B cell (primary cell): Measurements from ENCODE around the gene TRABD2B. TPM values are rescaled to one million over a fixed set of nuclear protein-coding genes. Genes with fewer than 3 reads are reported as not detected.

Experiments
- ATAC-seq: fragments of 200-7000 bp; cut with Tn5 transposase; one replicate; pipeline ENCODE4 v1.10.0; 2021; ENCODE audit warnings: low read depth, mild to moderate bottlenecking, moderate number of reproducible peaks, moderate library complexity
- CTCF ChIA-PET: fragments of 350-600 bp; sonication (Branson Sonifier 250); formaldehyde crosslinking; loops from one replicate; lab custom pipeline; 2021; ENCODE audit warnings: antibody characterized with exemption, inconsistent platforms; lab: Charles Lee
- POLR2A ChIA-PET: fragments of 350-600 bp; sonication (Branson Sonifier 250); formaldehyde crosslinking; loops from one replicate; lab custom pipeline; 2021; ENCODE audit warnings: antibody characterized with exemption; lab: Charles Lee
- DNase-seq: peaks from one replicate; pipeline ENCODE4 v3.0.0; 2013
- H2AFZ ChIP-seq: 2 replicates; pipeline ENCODE4 v1.6.1; 2012; ENCODE audit warnings: mild to moderate bottlenecking, low read depth, low read length; ENCODE audit not compliant: insufficient read depth, poor library complexity, severe bottlenecking
- H3K27ac ChIP-seq, 2 donors: 1 replicate in 1 of 2; 2 replicates in 1 of 2; pipeline ENCODE4 v1.5.1; 2012 to 2013; ENCODE audit warnings: low read length in 2 of 2, mild to moderate bottlenecking in 2 of 2, moderate library complexity in 1 of 2
- H3K27me3 ChIP-seq, 4 experiments: fragments of 200-600 bp in 1 of 4; sonication (generic) in 1 of 4; replicated peaks in 1 of 4; 1 replicate in 2 of 4; 2 replicates in 2 of 4; pipeline versions ENCODE4 v1.6.1 to v1.7.0; 2013 to 2016; ENCODE audit warnings: low read length in 3 of 4, mild to moderate bottlenecking in 2 of 4, mixed read lengths in 1 of 4, moderate library complexity in 1 of 4; ENCODE audit not compliant: insufficient read depth in 4 of 4, control insufficient read depth in 3 of 4; ENCODE audit errors: control extremely low read depth in 1 of 4
- H3K36me3 ChIP-seq, 2 experiments: replicated peaks in 1 of 2; 1 replicate in 1 of 2; 2 replicates in 1 of 2; pipeline versions ENCODE4 v1.6.1 to v1.7.1; 2013; ENCODE audit warnings: low read length in 1 of 2; ENCODE audit not compliant: insufficient read depth in 2 of 2, control insufficient read depth in 1 of 2; ENCODE audit errors: control extremely low read depth in 1 of 2, extremely low read depth in 1 of 2
- H3K4me1 ChIP-seq, 2 donors: fragments of 200-600 bp in 1 of 2; sonication (generic) in 1 of 2; 1 replicate in 1 of 2; 2 replicates in 1 of 2; pipeline versions ENCODE4 v1.5.1 to v1.6.1; 2013 to 2017; ENCODE audit warnings: low read length in 2 of 2; ENCODE audit not compliant: control insufficient read depth in 2 of 2, insufficient read depth in 2 of 2
- H3K4me2 ChIP-seq: replicated peaks from 2 replicates; pipeline ENCODE3; 2012; ENCODE audit warnings: mild to moderate bottlenecking, low read depth, low read length; ENCODE audit not compliant: poor library complexity, severe bottlenecking
- H3K4me3 ChIP-seq, 5 experiments: fragments of 200-600 bp in 1 of 5; sonication (generic) in 1 of 5; 1 replicate in 3 of 5; 2 replicates in 2 of 5; pipeline versions ENCODE4 v1.5.1 to v1.7.0; 2011 to 2016; ENCODE audit warnings: low read length in 4 of 5, mild to moderate bottlenecking in 4 of 5, low read depth in 2 of 5, control low read depth in 1 of 5, moderate library complexity in 1 of 5; ENCODE audit not compliant: insufficient read depth in 1 of 5; ENCODE audit errors: control extremely low read depth in 1 of 5, extremely low read depth in 1 of 5
- H3K79me2 ChIP-seq: fragments of 200-600 bp; sonication (generic); one replicate; pipeline ENCODE4 v1.6.0; 2016; ENCODE audit warnings: low read length; ENCODE audit not compliant: control insufficient read depth, insufficient read depth
- H3K9ac ChIP-seq: fragments of 200-600 bp; sonication (generic); 2 replicates; pipeline ENCODE4 v1.6.1; 2017; ENCODE audit warnings: mild to moderate bottlenecking, low read length, moderate library complexity
- H3K9me3 ChIP-seq, 3 donors: one replicate each; pipeline versions ENCODE4 v1.6.1 to v1.7.1; 2013; ENCODE audit warnings: low read length in 2 of 3; ENCODE audit not compliant: control insufficient read depth in 2 of 3, insufficient read depth in 1 of 3; ENCODE audit errors: control extremely low read depth in 1 of 3
- H4K20me1 ChIP-seq: 2 replicates; pipeline ENCODE4 v1.6.0; 2012; ENCODE audit warnings: mild to moderate bottlenecking, low read length; ENCODE audit not compliant: insufficient read depth, control insufficient read depth, poor library complexity, severe bottlenecking
- H3K27ac Mint-ChIP-seq: one replicate; pipeline ENCODE4 v1.8.0; 2021; ENCODE audit warnings: mixed read lengths
- H3K27me3 Mint-ChIP-seq: one replicate; pipeline ENCODE4 v1.8.0; 2021; ENCODE audit warnings: mixed read lengths
- H3K4me1 Mint-ChIP-seq: one replicate; pipeline ENCODE4 v1.8.0; 2021; ENCODE audit warnings: mixed read lengths
- H3K4me3 Mint-ChIP-seq: one replicate; pipeline ENCODE4 v1.8.0; 2021; ENCODE audit warnings: mixed read lengths
- H3K9me3 Mint-ChIP-seq: one replicate; pipeline ENCODE4 v1.8.0; 2022; ENCODE audit warnings: mixed read lengths; ENCODE audit not compliant: insufficient read depth
- EZH2 ChIP-seq: IDR thresholded peaks from 2 replicates; pipeline ENCODE4 v1.6.1; 2012; ENCODE audit warnings: borderline replicate concordance, low read depth, mild to moderate bottlenecking, moderate library complexity, low read length; ENCODE audit not compliant: insufficient read depth, poor library complexity, severe bottlenecking
- WGBS: methylation state at CpG from one replicate; pipeline ENCODE4 v1.1.5; 2013; ENCODE audit warnings: missing lambda C conversion rate; ENCODE audit not compliant: insufficient coverage; 5-methylcytosine and 5-hydroxymethylcytosine counted together
- intact Hi-C: fragments of 100-400 bp; cut with micrococcal nuclease; formaldehyde crosslinking; loops from one replicate; pipeline ENCODE4 v1.10.0; 2022
- polyA plus RNA-seq: library from polyadenylated mRNA; depleted of rRNA; stranded (reverse); fragments of >200 nt; gene quantifications from 2 replicates; pipeline ENCODE4 v1.2.3, GENCODE V29; 2012
- total RNA-seq, 2 donors: library from RNA; stranded (reverse); fragments of 120-200 nt in 1 of 2; gene quantifications; 1 replicate in 1 of 2; 2 replicates in 1 of 2; pipeline versions ENCODE4 v1.2.3 to v1.2.4, GENCODE V29; 2013 to 2022
- TF ChIP-seq, protein P1 (sequence below): fragments of 200-600 bp; IDR thresholded peaks from one replicate; pipeline ENCODE4 v1.8.0; 2022; ENCODE audit warnings: antibody characterized with exemption, mild to moderate bottlenecking

The TRABD2B gene
- total and polyA plus RNA-seq, 2 donors (not counting 1 experiment from before 2014, with no cell fraction given) = not detected

DNA sequence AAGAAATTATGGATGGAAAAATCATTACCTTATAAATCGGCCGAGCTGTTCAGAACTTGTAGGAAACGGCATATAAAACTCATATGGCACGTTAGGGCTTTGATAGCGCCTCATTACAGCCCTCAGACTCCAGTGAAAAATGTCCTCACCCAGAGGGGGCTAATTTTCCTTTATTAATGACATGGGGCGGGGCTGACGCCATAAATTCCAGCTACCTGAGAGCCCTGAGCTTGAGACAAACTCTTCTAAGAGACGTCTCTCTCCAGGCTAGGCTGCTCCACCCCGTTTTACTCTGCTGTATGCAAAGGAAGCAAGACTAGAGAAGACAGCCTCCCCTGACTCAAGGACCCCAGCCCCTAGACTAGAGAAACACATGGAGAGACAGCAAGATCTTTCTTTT, 149.4 kb downstream of the TRABD2B start:
- no peak overlapping the region for H3K27ac ChIP-seq
- H4K20me1 ChIP-seq = no peaks in the 10 kb centered on the region
- peaks cover 9% of the 10 kb centered on the region for H3K27me3 Mint-ChIP-seq
- H3K4me1 ChIP-seq = no peaks in the 10 kb centered on the region
- CTCF ChIA-PET = no interaction called here
- no peak overlapping the region for H3K9ac ChIP-seq
- no peaks in the 10 kb centered on the region for H3K36me3 ChIP-seq
- H3K4me2 ChIP-seq = no peak overlapping the region
- no peaks in the 10 kb centered on the region for H3K9me3 Mint-ChIP-seq
- H3K4me3 ChIP-seq = no peak overlapping the region
- H3K27ac Mint-ChIP-seq = no peak overlapping the region
- TF ChIP-seq, protein P1, sequence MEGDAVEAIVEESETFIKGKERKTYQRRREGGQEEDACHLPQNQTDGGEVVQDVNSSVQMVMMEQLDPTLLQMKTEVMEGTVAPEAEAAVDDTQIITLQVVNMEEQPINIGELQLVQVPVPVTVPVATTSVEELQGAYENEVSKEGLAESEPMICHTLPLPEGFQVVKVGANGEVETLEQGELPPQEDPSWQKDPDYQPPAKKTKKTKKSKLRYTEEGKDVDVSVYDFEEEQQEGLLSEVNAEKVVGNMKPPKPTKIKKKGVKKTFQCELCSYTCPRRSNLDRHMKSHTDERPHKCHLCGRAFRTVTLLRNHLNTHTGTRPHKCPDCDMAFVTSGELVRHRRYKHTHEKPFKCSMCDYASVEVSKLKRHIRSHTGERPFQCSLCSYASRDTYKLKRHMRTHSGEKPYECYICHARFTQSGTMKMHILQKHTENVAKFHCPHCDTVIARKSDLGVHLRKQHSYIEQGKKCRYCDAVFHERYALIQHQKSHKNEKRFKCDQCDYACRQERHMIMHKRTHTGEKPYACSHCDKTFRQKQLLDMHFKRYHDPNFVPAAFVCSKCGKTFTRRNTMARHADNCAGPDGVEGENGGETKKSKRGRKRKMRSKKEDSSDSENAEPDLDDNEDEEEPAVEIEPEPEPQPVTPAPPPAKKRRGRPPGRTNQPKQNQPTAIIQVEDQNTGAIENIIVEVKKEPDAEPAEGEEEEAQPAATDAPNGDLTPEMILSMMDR = no peak
- no peak for TF ChIP-seq EZH2
- no peak overlapping the region for H2AFZ ChIP-seq
- POLR2A ChIA-PET = no interaction called here
- no peaks in the 10 kb centered on the region for H3K27me3 ChIP-seq
- no peaks in the 10 kb centered on the region for H3K4me1 Mint-ChIP-seq
- H3K79me2 ChIP-seq = no peaks in the 10 kb centered on the region
- no peak overlapping the region for H3K4me3 Mint-ChIP-seq
- DNase-seq = no peak
- no peaks in the 10 kb centered on the region for H3K9me3 ChIP-seq
- ATAC-seq = no peak
- WGBS = 98% methylated on average over 8 of the region's 9 CpGs
- intact Hi-C loops = no loop called here

GRCh38 chr1:47844558-47844955, 152.6 kb downstream of the TRABD2B start:
- 91% methylated on average over 3 of the region's 3 CpGs for WGBS
- Histone ChIP-seq H3K36me3 (no peaks in the 10 kb centered on the region), H2AFZ (no peak overlapping the region), H3K9ac (no peak overlapping the region), H3K4me3 (no peak overlapping the region), H3K27ac (no peak overlapping the region), H4K20me1 (no peaks in the 10 kb centered on the region), H3K9me3 (no peaks in the 10 kb centered on the region), H3K27me3 (no peaks in the 10 kb centered on the region), H3K4me1 (no peaks in the 10 kb centered on the region), H3K79me2 (no peaks in the 10 kb centered on the region), H3K4me2 (no peak overlapping the region)
- Mint-ChIP-seq H3K9me3 (no peaks in the 10 kb centered on the region), H3K4me3 (no peak overlapping the region), H3K4me1 (no peaks in the 10 kb centered on the region), H3K27me3 (peaks cover 14% of the 10 kb centered on the region), H3K27ac (no peak overlapping the region)
- ATAC-seq = no peak
- intact Hi-C loops = no loop called here
- TF ChIP-seq, protein P1 = no peak
- TF ChIP-seq EZH2 = no peak
- POLR2A ChIA-PET = no interaction called here
- CTCF ChIA-PET = no interaction called here
- DNase-seq = no peak
